Activated CD8-positive, alpha-beta T cell treated with anti-CD3 and anti-CD28 coated beads, Interleukin-2, amount 10 ng/mL, durations not matched to agents 7 days and 5 days (primary cell): ENCODE measurements around the gene AMY2B. TPM values are rescaled to one million over a fixed set of nuclear protein-coding genes. Genes with fewer than 3 reads are reported as not detected.
"Not testable (repeated sequence)": the region's sequence is repeated elsewhere in the genome, so short reads cannot be mapped to it uniquely, and the experiment has no call there.

Source experiments
- ATAC-seq: fragments of 150-1000 bp; cut with Tn5 transposase; one replicate; pipeline ENCODE4 v1.10.0; 2021; ENCODE audit warnings: moderate library complexity
- CTCF ChIA-PET: fragments of 350-600 bp; sonication (Branson Sonifier 250); formaldehyde crosslinking; loops from one replicate; lab custom pipeline; 2021; ENCODE audit warnings: antibody characterized with exemption; lab: Charles Lee
- POLR2A ChIA-PET: fragments of 350-600 bp; sonication (Branson Sonifier 250); formaldehyde crosslinking; loops from one replicate; lab custom pipeline; 2021; ENCODE audit warnings: antibody characterized with exemption; lab: Charles Lee
- DNase-seq: peaks from one replicate; pipeline ENCODE4 v3.0.0-alpha.2; 2020
- H3K27ac Mint-ChIP-seq: one replicate; pipeline ENCODE4 v1.8.0; 2021; ENCODE audit warnings: mild to moderate bottlenecking, mixed read lengths
- H3K27me3 Mint-ChIP-seq: one replicate; pipeline ENCODE4 v1.8.0; 2021; ENCODE audit warnings: low read depth, mixed read lengths
- H3K36me3 Mint-ChIP-seq: one replicate; pipeline ENCODE4 v1.8.0; 2021; ENCODE audit warnings: low read depth, mixed read lengths
- H3K4me1 Mint-ChIP-seq: one replicate; pipeline ENCODE4 v1.8.0; 2021; ENCODE audit warnings: low read depth, mixed read lengths
- H3K4me3 Mint-ChIP-seq: one replicate; pipeline ENCODE4 v1.8.0; 2021; ENCODE audit warnings: mild to moderate bottlenecking, mixed read lengths
- H3K9me3 Mint-ChIP-seq: one replicate; pipeline ENCODE4 v1.8.0; 2022; ENCODE audit warnings: mixed read lengths; ENCODE audit not compliant: insufficient read depth
- total RNA-seq, 2 experiments: library from RNA; stranded (reverse); gene quantifications; one replicate each; pipeline ENCODE4 v1.2.3, GENCODE V29; 2021

Gene AMY2B
- total RNA-seq, 2 experiments from 2014 or later = 5.2 to 6.7 TPM

- ChIA-PET POLR2A (no interaction called here), CTCF (no interaction called here)
- H3K27ac Mint-ChIP-seq = no peak overlapping the region
- peaks cover 2% of the 10 kb centered on the region for H3K36me3 Mint-ChIP-seq
- DNase-seq (no peak), ATAC-seq (no peak)
- H3K4me1 Mint-ChIP-seq = peaks cover 3% of the 10 kb centered on the region
- no peak overlapping the region for H3K4me3 Mint-ChIP-seq
- no peaks in the 10 kb centered on the region for H3K27me3 Mint-ChIP-seq
- no peaks in the 10 kb centered on the region for H3K9me3 Mint-ChIP-seq
Measured at GRCh38 chr1:103561643-103562395, 9.6 kb upstream of the AMY2B start.

DNA sequence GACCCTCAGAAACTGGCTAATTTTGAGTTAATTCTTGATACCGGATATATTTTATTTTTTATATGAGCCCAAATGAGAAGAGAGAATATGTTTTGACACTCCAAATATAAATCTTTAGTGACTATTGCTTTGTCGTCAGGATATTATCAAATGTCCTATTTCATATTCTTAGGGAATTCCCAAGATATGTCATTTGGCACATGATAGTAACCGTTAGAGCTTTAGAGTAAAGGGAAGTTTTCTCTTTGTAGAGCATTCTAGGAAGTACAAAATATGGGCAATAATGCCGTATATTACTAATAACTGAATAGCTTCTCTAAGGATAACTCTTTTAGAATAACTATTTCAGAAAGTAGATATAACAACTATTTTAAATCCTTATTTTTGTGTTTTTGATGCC lies 8.3 kb upstream of the AMY2B start:
- CTCF ChIA-PET = no interaction called here
- Mint-ChIP-seq H3K27me3 (no peaks in the 10 kb centered on the region), H3K4me1 (peaks cover 3% of the 10 kb centered on the region), H3K9me3 (no peaks in the 10 kb centered on the region), H3K36me3 (no peaks in the 10 kb centered on the region), H3K27ac (no peak overlapping the region), H3K4me3 (no peak overlapping the region)
- DNase-seq (no peak), ATAC-seq (no peak)
- POLR2A ChIA-PET = interaction anchor here (0.7 kb wide), 1 partner anchor 37 kb away, joined by 3 read pairs; the partner anchor contains the start of gene RNPC3

- POLR2A ChIA-PET = no interaction called here
- no peaks in the 10 kb centered on the region for H3K4me1 Mint-ChIP-seq
- CTCF ChIA-PET = no interaction called here
- no peak overlapping the region for H3K27ac Mint-ChIP-seq
- H3K27me3 Mint-ChIP-seq = no peaks in the 10 kb centered on the region
- no peaks in the 10 kb centered on the region for H3K9me3 Mint-ChIP-seq
- no peak for ATAC-seq
- no peaks in the 10 kb centered on the region for H3K36me3 Mint-ChIP-seq
- no peak for DNase-seq
- no peak overlapping the region for H3K4me3 Mint-ChIP-seq
Measured at GRCh38 chr1:103569493-103569892, 1.9 kb upstream of the AMY2B start.

DNA sequence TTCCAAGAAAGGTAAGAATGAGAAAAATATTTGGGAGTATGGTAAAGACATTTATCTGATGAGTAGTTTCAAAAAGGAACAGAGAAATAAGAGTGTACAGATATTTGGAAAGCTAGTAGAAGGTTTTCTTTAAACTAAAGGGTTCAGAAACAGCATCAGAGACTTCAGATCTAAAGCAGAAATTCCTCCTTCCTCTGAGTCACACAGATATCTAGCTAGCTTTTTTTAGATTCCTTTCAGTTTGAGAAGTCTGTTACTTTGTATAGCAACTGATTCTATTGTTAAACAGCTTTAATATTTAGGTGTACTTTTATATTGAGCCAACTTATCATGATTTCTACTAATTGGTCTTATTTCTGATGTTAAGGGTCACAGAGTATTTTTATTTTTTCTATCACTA lies 4.7 kb downstream of the AMY2B start:
- Mint-ChIP-seq H3K27me3 (no peaks in the 10 kb centered on the region), H3K27ac (no peak overlapping the region), H3K9me3 (no peaks in the 10 kb centered on the region), H3K36me3 (peaks cover 2% of the 10 kb centered on the region), H3K4me1 (no peaks in the 10 kb centered on the region), H3K4me3 (no peak overlapping the region)
- CTCF ChIA-PET = no interaction called here
- DNase-seq (no peak), ATAC-seq (no peak)
- POLR2A ChIA-PET = no interaction called here

- H3K27me3 Mint-ChIP-seq, POLR2A ChIA-PET, H3K4me1 Mint-ChIP-seq, H3K27ac Mint-ChIP-seq, CTCF ChIA-PET, H3K9me3 Mint-ChIP-seq, H3K4me3 Mint-ChIP-seq, ATAC-seq, H3K36me3 Mint-ChIP-seq, DNase-seq: not testable (repeated sequence)
Measured at GRCh38 chr1:103576784-103577183, 5.4 kb downstream of the AMY2B start.

DNA sequence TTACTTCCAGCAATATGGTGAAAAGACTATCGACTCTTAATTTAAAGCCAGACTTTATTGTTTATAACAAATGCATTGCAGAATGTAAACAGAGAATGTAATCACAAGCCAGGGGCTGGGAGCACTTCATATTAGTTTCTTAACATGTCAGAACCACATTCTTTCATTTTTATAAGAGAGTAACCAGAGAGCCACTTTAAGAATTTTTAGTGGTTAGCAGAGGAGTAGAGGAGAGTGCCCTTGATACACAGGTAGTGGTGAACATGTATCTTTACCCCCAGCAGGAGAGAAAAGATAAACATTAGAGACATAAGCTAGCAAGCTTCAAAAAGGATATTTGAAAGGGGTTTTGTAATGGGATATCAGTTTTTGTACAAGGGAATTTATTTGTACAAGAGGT lies 11.1 kb downstream of the AMY2B start:
- CTCF ChIA-PET = no interaction called here
- Mint-ChIP-seq H3K4me3 (no peak overlapping the region), H3K27me3 (no peaks in the 10 kb centered on the region), H3K9me3 (no peaks in the 10 kb centered on the region), H3K36me3 (no peaks in the 10 kb centered on the region), H3K4me1 (no peaks in the 10 kb centered on the region), H3K27ac (no peak overlapping the region)
- POLR2A ChIA-PET = no interaction called here
- no peak for DNase-seq
- no peak for ATAC-seq

- no peak overlapping the region for H3K4me3 Mint-ChIP-seq
- ATAC-seq = no peak
- H3K4me1 Mint-ChIP-seq = no peaks in the 10 kb centered on the region
- no peak for DNase-seq
- no peaks in the 10 kb centered on the region for H3K27me3 Mint-ChIP-seq
- H3K9me3 Mint-ChIP-seq = peaks cover 4% of the 10 kb centered on the region
- CTCF ChIA-PET = no interaction called here
- no peak overlapping the region for H3K27ac Mint-ChIP-seq
- POLR2A ChIA-PET = no interaction called here
- H3K36me3 Mint-ChIP-seq = no peaks in the 10 kb centered on the region
Measured at GRCh38 chr1:103583887-103584286, 12.5 kb downstream of the AMY2B start.

DNA sequence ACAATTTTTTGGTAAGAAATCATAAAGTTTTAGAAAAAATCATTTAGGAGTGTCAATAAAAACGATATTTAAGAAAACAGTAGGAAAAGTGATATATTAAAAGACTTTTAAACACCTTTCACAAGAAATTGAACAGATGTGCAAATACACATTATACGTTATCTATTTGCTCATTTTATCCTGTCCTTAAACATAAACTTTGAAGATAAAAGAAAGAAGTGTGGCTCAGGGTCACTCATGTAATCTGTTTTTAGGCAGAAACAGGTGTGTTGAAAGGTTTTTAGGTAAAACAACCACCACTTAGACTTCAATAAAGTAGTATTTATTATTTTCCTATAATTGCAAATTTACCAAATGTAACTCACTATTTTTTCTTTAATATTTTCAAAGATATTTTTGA lies 13.1 kb downstream of the AMY2B start:
- no peak for DNase-seq
- no peaks in the 10 kb centered on the region for H3K27me3 Mint-ChIP-seq
- ChIA-PET CTCF (no interaction called here), POLR2A (no interaction called here)
- ATAC-seq = no peak
- H3K4me1 Mint-ChIP-seq = no peaks in the 10 kb centered on the region
- H3K4me3 Mint-ChIP-seq = no peak overlapping the region
- no peaks in the 10 kb centered on the region for H3K36me3 Mint-ChIP-seq
- no peak overlapping the region for H3K27ac Mint-ChIP-seq
- H3K9me3 Mint-ChIP-seq = peaks cover 6% of the 10 kb centered on the region

DNA sequence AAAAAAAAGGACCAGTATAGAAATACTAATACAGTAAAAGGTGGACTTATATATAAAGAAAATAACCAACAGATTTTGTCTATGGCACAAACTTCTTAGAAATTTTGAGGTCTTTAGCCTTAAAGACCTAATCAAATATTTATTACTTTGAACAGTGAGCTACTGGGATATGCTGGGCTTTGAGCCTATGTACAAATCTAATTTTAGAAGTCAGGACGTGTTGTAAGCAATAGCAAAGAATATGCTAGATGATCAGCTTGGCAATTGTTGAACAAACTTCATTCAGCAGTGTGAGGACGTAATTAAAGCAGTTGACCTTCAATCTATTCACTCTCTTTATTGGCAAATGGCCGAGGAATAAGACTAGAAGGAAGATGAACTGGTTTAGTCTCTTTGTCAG lies 31.4 kb downstream of the AMY2B start:
- H3K4me1 Mint-ChIP-seq, H3K27ac Mint-ChIP-seq, DNase-seq, CTCF ChIA-PET, H3K36me3 Mint-ChIP-seq, H3K9me3 Mint-ChIP-seq, H3K4me3 Mint-ChIP-seq, H3K27me3 Mint-ChIP-seq, POLR2A ChIA-PET, ATAC-seq: not testable (repeated sequence)

DNA sequence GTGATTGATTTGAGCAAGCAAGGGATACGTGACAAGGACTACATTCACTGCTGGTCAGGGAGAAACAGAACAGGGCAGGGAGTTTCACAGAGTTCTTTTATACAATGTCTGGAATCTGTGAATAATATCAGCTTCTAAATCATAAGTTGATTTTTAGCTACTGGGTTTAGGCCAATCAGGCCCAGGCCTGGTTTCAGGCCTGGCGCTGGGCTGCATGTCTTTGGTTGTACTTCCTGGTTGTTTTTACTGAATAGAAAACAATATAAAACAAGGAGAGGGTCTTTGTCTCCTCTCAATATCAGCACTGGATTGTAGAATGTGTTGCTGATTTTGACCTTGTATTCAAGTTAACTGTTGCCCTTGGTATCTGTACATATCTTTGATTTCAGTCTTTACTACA lies 45.0 kb downstream of the AMY2B start:
- Mint-ChIP-seq H3K36me3 (no peaks in the 10 kb centered on the region), H3K9me3 (no peaks in the 10 kb centered on the region), H3K4me1 (no peaks in the 10 kb centered on the region), H3K27ac (no peak overlapping the region), H3K4me3 (no peak overlapping the region), H3K27me3 (no peaks in the 10 kb centered on the region)
- ChIA-PET CTCF (no interaction called here), POLR2A (no interaction called here)
- ATAC-seq (no peak), DNase-seq (no peak)

DNA sequence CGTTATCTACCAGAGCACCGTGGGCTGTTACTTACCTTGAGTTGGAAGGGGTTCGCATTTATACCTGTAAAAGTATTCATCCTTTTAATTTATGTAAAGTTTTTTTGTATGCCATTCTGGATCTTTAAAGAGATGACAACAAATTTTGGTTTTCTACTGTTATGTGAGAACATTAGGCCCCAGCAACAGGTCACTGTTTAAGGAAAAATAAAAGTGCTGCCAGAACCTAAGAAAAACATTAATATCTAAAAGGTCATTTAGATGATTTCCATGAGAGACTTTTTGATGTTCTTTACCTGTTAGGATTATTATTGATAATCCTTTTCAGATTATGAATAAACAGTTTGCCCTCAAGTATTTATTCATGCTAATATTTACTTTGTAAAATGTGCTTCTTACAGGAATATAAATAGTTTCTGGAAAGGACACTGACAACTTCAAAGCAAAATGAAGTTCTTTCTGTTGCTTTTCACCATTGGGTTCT lies 45.6 kb downstream of the AMY2B start, which contains the start of gene AMY2A:
Gene AMY2A (plus strand): TSS at position 434 of the 484 bp plus-strand sequence. CDS start 14 bp downstream, at position 448.
- CTCF ChIA-PET, POLR2A ChIA-PET, DNase-seq, H3K4me1 Mint-ChIP-seq, H3K27ac Mint-ChIP-seq, H3K9me3 Mint-ChIP-seq, H3K27me3 Mint-ChIP-seq, H3K36me3 Mint-ChIP-seq, H3K4me3 Mint-ChIP-seq, ATAC-seq: not testable (repeated sequence)

GRCh38 chr1:103627436-103627835 lies 56.0 kb downstream of the AMY2B start:
- H3K9me3 Mint-ChIP-seq, CTCF ChIA-PET, DNase-seq, H3K4me3 Mint-ChIP-seq, ATAC-seq, H3K4me1 Mint-ChIP-seq, H3K27me3 Mint-ChIP-seq, H3K27ac Mint-ChIP-seq, POLR2A ChIA-PET, H3K36me3 Mint-ChIP-seq: not testable (repeated sequence)
